Measurements from ENCODE around the gene ELP4.
"Not testable (repeated sequence)": the region's sequence is repeated elsewhere in the genome, so short reads cannot be mapped to it uniquely, and the experiment has no call there.

ELP4 gene

DNA sequence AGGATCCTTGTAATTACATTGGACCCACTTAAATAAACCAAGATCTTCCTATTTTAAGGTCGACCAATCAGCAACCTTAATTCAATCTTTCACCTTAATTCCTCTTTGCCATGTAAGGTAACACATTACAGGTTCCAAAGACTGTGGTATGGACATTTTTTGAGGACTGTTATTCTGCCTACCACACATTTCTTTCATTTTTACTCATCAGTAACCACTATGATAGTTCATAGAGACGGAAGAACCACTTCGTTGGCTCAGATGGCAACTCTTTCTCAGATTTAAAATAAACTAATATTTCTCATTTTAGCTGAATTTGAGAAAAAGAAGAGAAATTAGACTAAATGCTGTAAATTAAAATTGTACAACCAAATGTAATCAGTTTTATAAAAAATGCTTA is 205.3 kb downstream of the ELP4 start:
- no peak overlapping the region for H3K27ac ChIP-seq (ENCODE audit: low read length)
- no peak overlapping the region for H3K9ac ChIP-seq (ENCODE audit: low read depth, low read length)
- no peaks in the 10 kb centered on the region for H3K27me3 ChIP-seq (ENCODE audit: insufficient read depth, low read length)
- no peak overlapping the region for H3K4me3 ChIP-seq (ENCODE audit: low read length)
- H3K4me1 ChIP-seq (ENCODE audit: insufficient read depth, low read length) = peaks cover 9% of the 10 kb centered on the region; the same call in 1 of the 2 replicates
- H3K36me3 ChIP-seq (ENCODE audit: insufficient read depth, low read depth, low read length) = no peaks in the 10 kb centered on the region
- peaks cover 3% of the 10 kb centered on the region; the same call in 1 of the 2 replicates for H3K9me3 ChIP-seq (ENCODE audit: insufficient read depth, low read depth, low read length)

- Histone ChIP-seq H3K9ac (ENCODE audit: low read depth, low read length) (no peak overlapping the region), H3K27ac (ENCODE audit: low read length) (no peak overlapping the region), H3K9me3 (ENCODE audit: insufficient read depth, low read depth, low read length) (no peaks in the 10 kb centered on the region), H3K36me3 (ENCODE audit: insufficient read depth, low read depth, low read length) (no peaks in the 10 kb centered on the region), H3K4me3 (ENCODE audit: low read length) (no peak overlapping the region), H3K4me1 (ENCODE audit: insufficient read depth, low read length) (peaks cover 5% of the 10 kb centered on the region; the same call in 1 of the 2 replicates), H3K27me3 (ENCODE audit: insufficient read depth, low read length) (no peaks in the 10 kb centered on the region)
These were observed 210.7 kb downstream of the ELP4 start for GRCh38 chr11:31720225-31720624.

GRCh38 chr11:31720671-31721365 is 211.3 kb downstream of the ELP4 start:
- Histone ChIP-seq H3K27ac (ENCODE audit: low read length) (no peak overlapping the region), H3K36me3 (ENCODE audit: insufficient read depth, low read depth, low read length) (no peaks in the 10 kb centered on the region), H3K4me1 (ENCODE audit: insufficient read depth, low read length) (peaks cover 5% of the 10 kb centered on the region; the same call in 1 of the 2 replicates), H3K9me3 (ENCODE audit: insufficient read depth, low read depth, low read length) (no peaks in the 10 kb centered on the region), H3K4me3 (ENCODE audit: low read length) (no peak overlapping the region), H3K9ac (ENCODE audit: low read depth, low read length) (no peak overlapping the region), H3K27me3 (ENCODE audit: insufficient read depth, low read length) (no peaks in the 10 kb centered on the region)

GRCh38 chr11:31722754-31723153 is 213.2 kb downstream of the ELP4 start:
- Histone ChIP-seq H3K9ac (ENCODE audit: low read depth, low read length) (no peak overlapping the region), H3K27me3 (ENCODE audit: insufficient read depth, low read length) (no peaks in the 10 kb centered on the region), H3K4me1 (ENCODE audit: insufficient read depth, low read length) (peaks cover 5% of the 10 kb centered on the region; the same call in 1 of the 2 replicates), H3K9me3 (ENCODE audit: insufficient read depth, low read depth, low read length) (no peaks in the 10 kb centered on the region), H3K36me3 (ENCODE audit: insufficient read depth, low read depth, low read length) (no peaks in the 10 kb centered on the region), H3K4me3 (ENCODE audit: low read length) (no peak overlapping the region), H3K27ac (ENCODE audit: low read length) (no peak overlapping the region)

DNA sequence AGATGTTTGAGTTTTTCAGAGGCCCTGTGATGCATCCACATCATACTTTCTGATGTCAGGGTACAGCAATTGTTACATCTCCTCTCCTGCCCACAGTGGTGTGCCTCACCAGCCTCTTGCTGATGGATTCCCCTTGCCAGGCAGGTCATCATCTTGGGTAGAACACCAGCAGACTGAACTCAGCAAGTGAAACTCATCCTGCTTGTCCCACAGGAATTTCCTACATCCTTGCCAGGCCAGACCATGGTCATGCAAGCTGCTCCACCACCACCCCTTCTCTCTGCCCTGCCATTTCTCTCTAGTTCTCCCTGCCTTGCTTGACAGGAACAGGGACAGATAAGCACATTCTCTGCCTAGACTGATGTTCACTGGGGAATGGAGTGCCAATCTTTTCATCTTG is 215.6 kb downstream of the ELP4 start:
- no peak overlapping the region for H3K9ac ChIP-seq (ENCODE audit: low read depth, low read length)
- no peaks in the 10 kb centered on the region for H3K27me3 ChIP-seq (ENCODE audit: insufficient read depth, low read length)
- no peak overlapping the region for H3K4me3 ChIP-seq (ENCODE audit: low read length)
- H3K36me3 ChIP-seq (ENCODE audit: insufficient read depth, low read depth, low read length) = no peaks in the 10 kb centered on the region
- H3K27ac ChIP-seq (ENCODE audit: low read length) = no peak overlapping the region
- H3K4me1 ChIP-seq (ENCODE audit: insufficient read depth, low read length) = peaks cover 3% of the 10 kb centered on the region; the same call in 1 of the 2 replicates
- H3K9me3 ChIP-seq (ENCODE audit: insufficient read depth, low read depth, low read length) = no peaks in the 10 kb centered on the region

DNA sequence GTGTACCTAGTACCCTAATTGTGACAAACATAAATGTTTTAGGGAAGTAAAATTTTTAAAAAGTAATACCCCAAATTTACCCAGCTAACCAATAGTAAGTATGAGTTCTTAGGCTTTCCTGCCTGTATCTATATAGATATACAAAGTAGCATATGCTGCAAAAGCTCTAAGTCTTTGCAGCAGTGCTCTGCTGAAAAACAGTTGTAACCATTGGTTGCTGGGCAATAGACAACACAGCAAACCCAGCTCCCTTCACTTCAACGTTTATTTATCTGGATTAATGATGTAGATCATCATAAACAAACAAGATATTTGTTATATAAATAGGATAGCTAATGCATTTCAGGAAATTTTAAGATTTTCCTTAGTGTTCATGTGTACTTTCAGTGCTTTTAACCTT is 218.9 kb downstream of the ELP4 start:
- H3K9ac ChIP-seq (ENCODE audit: low read depth, low read length) = no peak overlapping the region
- no peak overlapping the region for H3K4me3 ChIP-seq (ENCODE audit: low read length)
- no peaks in the 10 kb centered on the region for H3K36me3 ChIP-seq (ENCODE audit: insufficient read depth, low read depth, low read length)
- H3K27me3 ChIP-seq (ENCODE audit: insufficient read depth, low read length) = no peaks in the 10 kb centered on the region
- H3K4me1 ChIP-seq (ENCODE audit: insufficient read depth, low read length) = no peaks in the 10 kb centered on the region
- H3K27ac ChIP-seq (ENCODE audit: low read length) = no peak overlapping the region
- H3K9me3 ChIP-seq (ENCODE audit: insufficient read depth, low read depth, low read length) = peaks cover 5% of the 10 kb centered on the region; the same call in 1 of the 2 replicates

- no peak overlapping the region for H3K9ac ChIP-seq (ENCODE audit: low read depth, low read length)
- H3K27me3 ChIP-seq (ENCODE audit: insufficient read depth, low read length) = no peaks in the 10 kb centered on the region
- H3K27ac ChIP-seq (ENCODE audit: low read length) = no peak overlapping the region
- H3K36me3 ChIP-seq (ENCODE audit: insufficient read depth, low read depth, low read length) = no peaks in the 10 kb centered on the region
- H3K9me3 ChIP-seq (ENCODE audit: insufficient read depth, low read depth, low read length) = peaks cover 21% of the 10 kb centered on the region
- no peak overlapping the region; the same call in 1 of the 2 replicates for H3K4me3 ChIP-seq (ENCODE audit: low read length)
- H3K4me1 ChIP-seq (ENCODE audit: insufficient read depth, low read length) = no peaks in the 10 kb centered on the region
These were observed 230.6 kb downstream of the ELP4 start for GRCh38 chr11:31740131-31740530.

DNA sequence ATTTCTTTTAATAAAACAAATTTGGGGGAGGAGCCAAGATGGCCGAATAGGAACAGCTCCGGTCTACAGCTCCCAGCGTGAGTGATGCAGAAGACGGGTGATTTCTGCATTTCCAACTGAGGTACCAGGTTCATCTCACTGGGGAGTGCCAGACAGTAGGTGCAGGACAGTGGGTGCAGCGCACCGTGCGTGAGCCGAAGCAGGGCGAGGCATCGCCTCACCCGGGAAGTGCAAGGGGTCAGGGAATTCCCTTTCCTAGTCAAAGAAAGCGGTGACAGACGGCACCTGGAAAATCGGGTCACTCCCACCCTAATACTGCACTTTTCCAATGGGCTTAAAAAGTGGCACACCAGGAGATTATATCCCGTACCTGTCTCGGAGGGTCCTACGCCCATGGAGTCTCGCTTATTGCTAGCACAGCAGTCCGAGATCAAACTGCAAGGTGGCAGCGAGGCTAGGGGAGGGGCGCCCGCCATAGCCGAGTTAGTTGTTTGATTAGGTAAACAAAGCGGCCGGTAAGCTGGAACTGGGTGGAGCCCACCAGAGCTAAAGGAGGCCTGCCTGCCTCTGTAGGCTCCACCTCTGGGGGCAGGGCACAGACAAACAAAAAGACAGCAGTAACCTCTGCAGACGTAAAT is 231.3 kb downstream of the ELP4 start:
- H3K9ac ChIP-seq (ENCODE audit: low read depth, low read length); H3K27me3 ChIP-seq (ENCODE audit: insufficient read depth, low read length): not testable (repeated sequence)

GRCh38 chr11:31747581-31747980 is 238.0 kb downstream of the ELP4 start:
- Histone ChIP-seq H3K4me1 (ENCODE audit: insufficient read depth, low read length) (no peaks in the 10 kb centered on the region), H3K4me3 (ENCODE audit: low read length) (no peak overlapping the region), H3K9ac (ENCODE audit: low read depth, low read length) (no peak overlapping the region), H3K9me3 (ENCODE audit: insufficient read depth, low read depth, low read length) (no peaks in the 10 kb centered on the region), H3K27me3 (ENCODE audit: insufficient read depth, low read length) (no peaks in the 10 kb centered on the region), H3K36me3 (ENCODE audit: insufficient read depth, low read depth, low read length) (no peaks in the 10 kb centered on the region), H3K27ac (ENCODE audit: low read length) (no peak overlapping the region)

More for the DNA sequence above, 231.3 kb downstream of the ELP4 start:
- H3K4me3 ChIP-seq (ENCODE audit: low read length); H3K4me1 ChIP-seq (ENCODE audit: insufficient read depth, low read length); H3K36me3 ChIP-seq (ENCODE audit: insufficient read depth, low read depth, low read length); H3K27ac ChIP-seq (ENCODE audit: low read length): not testable (repeated sequence)
- H3K9me3 ChIP-seq (ENCODE audit: insufficient read depth, low read depth, low read length) = peaks cover 20% of the 10 kb centered on the region

DNA sequence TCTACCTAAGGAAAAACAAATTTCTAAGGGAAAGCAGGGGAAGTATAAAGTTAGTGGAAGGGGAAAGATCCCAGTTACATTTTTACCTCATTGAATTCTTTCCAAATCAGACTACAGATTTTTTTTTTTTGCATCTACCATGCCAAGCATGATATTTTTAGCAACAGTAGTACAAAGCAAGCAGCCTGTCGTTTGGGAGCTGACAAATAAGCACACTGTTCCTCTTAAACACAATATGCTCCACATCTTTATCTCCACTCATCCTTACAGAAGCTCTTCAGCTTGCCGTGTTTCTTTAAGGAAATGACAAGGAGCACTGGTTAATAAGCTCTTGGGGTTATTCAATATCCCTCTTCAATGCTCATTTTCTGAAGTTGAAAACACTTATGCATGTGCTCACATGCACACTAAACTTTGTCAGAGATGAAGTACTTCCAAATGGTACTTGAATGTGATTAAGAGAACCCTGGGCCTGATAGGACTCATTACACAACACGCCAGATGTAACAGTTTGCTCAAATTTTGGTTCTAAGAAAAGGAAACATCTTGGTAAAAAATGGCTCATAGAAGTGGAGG is 247.8 kb downstream of the ELP4 start:
- Histone ChIP-seq H3K36me3 (ENCODE audit: insufficient read depth, low read depth, low read length) (no peaks in the 10 kb centered on the region), H3K9me3 (ENCODE audit: insufficient read depth, low read depth, low read length) (no peaks in the 10 kb centered on the region), H3K9ac (ENCODE audit: low read depth, low read length) (no peak overlapping the region), H3K27ac (ENCODE audit: low read length) (no peak overlapping the region), H3K4me3 (ENCODE audit: low read length) (no peak overlapping the region), H3K4me1 (ENCODE audit: insufficient read depth, low read length) (no peaks in the 10 kb centered on the region), H3K27me3 (ENCODE audit: insufficient read depth, low read length) (no peaks in the 10 kb centered on the region)

- Histone ChIP-seq H3K4me3 (ENCODE audit: low read length) (no peak overlapping the region), H3K4me1 (ENCODE audit: insufficient read depth, low read length) (no peaks in the 10 kb centered on the region; the same call in 1 of the 2 replicates), H3K27me3 (ENCODE audit: insufficient read depth, low read length) (no peaks in the 10 kb centered on the region), H3K9ac (ENCODE audit: low read depth, low read length) (no peak overlapping the region), H3K9me3 (ENCODE audit: insufficient read depth, low read depth, low read length) (no peaks in the 10 kb centered on the region), H3K36me3 (ENCODE audit: insufficient read depth, low read depth, low read length) (no peaks in the 10 kb centered on the region), H3K27ac (ENCODE audit: low read length) (no peak overlapping the region)
These were observed 252.1 kb downstream of the ELP4 start for GRCh38 chr11:31761636-31762035.

- no peaks in the 10 kb centered on the region for H3K27me3 ChIP-seq (ENCODE audit: insufficient read depth, low read length)
- no peak overlapping the region for H3K4me3 ChIP-seq (ENCODE audit: low read length)
- no peak overlapping the region for H3K27ac ChIP-seq (ENCODE audit: low read length)
- peaks cover under 1% of the 10 kb centered on the region; the same call in 1 of the 2 replicates for H3K4me1 ChIP-seq (ENCODE audit: insufficient read depth, low read length)
- H3K36me3 ChIP-seq (ENCODE audit: insufficient read depth, low read depth, low read length) = no peaks in the 10 kb centered on the region
- H3K9me3 ChIP-seq (ENCODE audit: insufficient read depth, low read depth, low read length) = no peaks in the 10 kb centered on the region
- H3K9ac ChIP-seq (ENCODE audit: low read depth, low read length) = no peak overlapping the region
These were observed 253.7 kb downstream of the ELP4 start for GRCh38 chr11:31763296-31763695.
